ENCODE results near the gene HENMT1. TPM values are rescaled to one million over a fixed set of nuclear protein-coding genes. Genes with fewer than 3 reads are reported as not detected.
A peak's percentile ranks its signal among the peaks of the same experiment; 100 is the strongest.
"Not testable (repeated sequence)": the region's sequence is repeated elsewhere in the genome, so short reads cannot be mapped to it uniquely, and the experiment has no call there.

HENMT1 gene
- polyA plus RNA-seq, 2 of the 4 experiments (the other 2 are of a cell fraction): 8.1 to 9.7 TPM

- TF ChIP-seq CTCF (IDR thresholded peaks at IDR 0.05): peak; percentile 69
- peak; percentile 76 for TF ChIP-seq SMC3 (IDR thresholded peaks at IDR 0.05)
- no peak for TF ChIP-seq GATA3 (IDR thresholded peaks at IDR 0.05; ENCODE audit: borderline replicate concordance)
- peak; percentile 73 to 81 for TF ChIP-seq RAD21 (conservative IDR thresholded peaks at IDR 0.05 in 1 of 2, IDR thresholded peaks at IDR 0.05 in 1 of 2)
- ATAC-seq (peak; percentile 82 to 90), FAIRE-seq (no peak), DNase-seq (ENCODE audit: low read depth in 1 of 2, low spot score in 1 of 2) (peak; percentile 38 to 63)
- POLR2A ChIA-PET: interaction anchor here (1.1 to 1.7 kb wide), 3 partner anchors 17 to 131 kb away, joined by 4 to 5 read pairs (median 4); partner anchors contain the start of genes HENMT1 and PRPF38B
- CTCF ChIA-PET: interaction anchor here (0.8 to 2.9 kb wide), 17 partner anchors 11 to 861 kb away, joined by 3 to 55 read pairs (median 5); partner anchors contain the start of gene EEIG2
- no peak overlapping the region for H3K4me3 ChIP-seq
- peaks cover 6% of the 10 kb centered on the region; the same call in 1 of the 3 replicates for H3K4me1 ChIP-seq
- WGBS (ENCODE audit: missing lambda C conversion rate): 6% methylated on average over 3 of the region's 3 CpGs
- H3K27ac ChIP-seq: no peak overlapping the region
- no peaks in the 10 kb centered on the region for H3K9me3 ChIP-seq
- no peak overlapping the region for H3K4me2 ChIP-seq
Observed at GRCh38 chr1:108643492-108644335, 17.2 kb downstream of the HENMT1 start.

- H3K4me1 ChIP-seq; DNase-seq (ENCODE audit: low read depth in 1 of 2, low spot score in 1 of 2); H3K4me2 ChIP-seq; POLR2A ChIA-PET; H3K9me3 ChIP-seq; H3K27ac ChIP-seq; CTCF ChIA-PET; ATAC-seq; H3K4me3 ChIP-seq; FAIRE-seq: not testable (repeated sequence)
- WGBS (ENCODE audit: missing lambda C conversion rate): no CpG with 5 or more reads among the region's 28 CpGs
Observed at GRCh38 chr1:108640863-108641262, 20.0 kb downstream of the HENMT1 start.

GRCh38 chr1:108639899-108640560 is 20.9 kb downstream of the HENMT1 start:
- WGBS (ENCODE audit: missing lambda C conversion rate): 91% methylated on average over 9 of the region's 9 CpGs
- DNase-seq (ENCODE audit: low read depth in 1 of 2, low spot score in 1 of 2) (no peak), ATAC-seq (no peak), FAIRE-seq (no peak)
- ChIA-PET POLR2A (no interaction called here), CTCF (no interaction called here)
- H3K4me3 ChIP-seq: no peak overlapping the region
- H3K4me1 ChIP-seq: no peaks in the 10 kb centered on the region
- no peak overlapping the region for H3K4me2 ChIP-seq
- TF ChIP-seq FOSL2 (IDR thresholded peaks at IDR 0.05): no peak
- no peak for TF ChIP-seq FOSL2 (CRISPR knock-in tag; IDR thresholded peaks at IDR 0.05)
- no peak for TF ChIP-seq TFCP2L1 (CRISPR knock-in tag; IDR thresholded peaks at IDR 0.05)
- TF ChIP-seq REST (IDR thresholded peaks at IDR 0.05): no peak
- no peak for TF ChIP-seq SREBF2 (IDR thresholded peaks at IDR 0.05)
- TF ChIP-seq JUNB (IDR thresholded peaks at IDR 0.05): no peak
- no peak overlapping the region for H3K27ac ChIP-seq
- H3K9me3 ChIP-seq: no peaks in the 10 kb centered on the region

- CTCF ChIA-PET: no interaction called here
- 79% methylated on average over 2 of the region's 2 CpGs for WGBS (ENCODE audit: missing lambda C conversion rate)
Observed at GRCh38 chr1:108636876-108637275, 24.0 kb downstream of the HENMT1 start.

More at GRCh38 chr1:108636876-108637275, 24.0 kb downstream of the HENMT1 start:
- Histone ChIP-seq H3K9me3 (no peaks in the 10 kb centered on the region), H3K4me3 (no peak overlapping the region), H3K4me1 (no peaks in the 10 kb centered on the region), H3K27ac (no peak overlapping the region), H3K4me2 (no peak overlapping the region)
- no peak for DNase-seq (ENCODE audit: low read depth in 1 of 2, low spot score in 1 of 2)
- POLR2A ChIA-PET: no interaction called here
- no peak for FAIRE-seq
- TF ChIP-seq RNF2 (IDR thresholded peaks at IDR 0.05; ENCODE audit: borderline replicate concordance, low read depth) (no peak), BCL3 (IDR thresholded peaks at IDR 0.05) (no peak), CBX8 (IDR thresholded peaks at IDR 0.05) (no peak), KDM1A (IDR thresholded peaks at IDR 0.05; ENCODE audit: low read depth) (no peak)
- no peak for ATAC-seq
